Metanephros (tissue), 1 donor: ENCODE results near the gene FOXM1. TPM values are rescaled to one million over a fixed set of nuclear protein-coding genes. Genes with fewer than 3 reads are reported as not detected.

Experiments used
- total RNA-seq: library from RNA; depleted of rRNA; stranded (reverse); fragments of >200 nt; gene quantifications from one replicate; pipeline ENCODE4 v1.2.3, GENCODE V29; 2014

Gene FOXM1
- 11.0 TPM for total RNA-seq

GRCh38 chr12:2877047-2877952 is at the start of gene FOXM1, which contains the start of gene RHNO1:
FOXM1 (minus strand) TSS chr12:2877174; CDS start chr12:2874478, 2,696 bp downstream.
RHNO1 (plus strand) TSS chr12:2877223; CDS start chr12:2885367, 8,144 bp downstream.

GRCh38 chr12:2890388-2891239 is 13.6 kb upstream of the FOXM1 start, which contains the start of gene TULP3:
TULP3 (plus strand) TSS chr12:2890891; CDS start chr12:2890948, 57 bp downstream.

GRCh38 chr12:2857021-2857431 is 19.9 kb downstream of the FOXM1 start, which contains the start of gene TEX52:
TEX52 (minus strand) TSS chr12:2857039; CDS start chr12:2857026, 13 bp downstream.

GRCh38 chr12:2834581-2835491 is 42.1 kb downstream of the FOXM1 start, which contains the start of gene NRIP2:
NRIP2 (minus strand) TSS chr12:2835035; CDS start chr12:2834983, 52 bp downstream.

GRCh38 chr12:2812290-2813213 is 64.4 kb downstream of the FOXM1 start, which contains the start of gene ITFG2:
ITFG2 (plus strand) TSS chr12:2812668; CDS start chr12:2812761, 93 bp downstream.

Other genes starting within 250 kb of the FOXM1 start
- 95.3 TPM for gene FKBP4, start 82.2 kb downstream of the FOXM1 start, total RNA-seq
- gene ITFG2, start 64.5 kb downstream of the FOXM1 start, total RNA-seq: 46.2 TPM
- gene NRIP2, start 42.1 kb downstream of the FOXM1 start, total RNA-seq: 8.4 TPM
- not detected for gene TEX52, start 20.1 kb downstream of the FOXM1 start, total RNA-seq
- gene RHNO1, start within 50 bp of the FOXM1 start, total RNA-seq: 21.3 TPM
- 18.5 TPM for gene TULP3, start 13.7 kb upstream of the FOXM1 start, total RNA-seq
- gene TEAD4, start 82.2 kb upstream of the FOXM1 start, total RNA-seq: 18.3 TPM
- 94.7 TPM for gene TSPAN9, start 200.2 kb upstream of the FOXM1 start, total RNA-seq